H9 (cell line): ENCODE measurements around the gene DIS3L2. TPM values are rescaled to one million over a fixed set of nuclear protein-coding genes. Genes with fewer than 3 reads are reported as not detected.
"Not testable (repeated sequence)": the region's sequence is repeated elsewhere in the genome, so short reads cannot be mapped to it uniquely, and the experiment has no call there.

ENCODE experiments used
- DNase-seq: peaks from one replicate; pipeline ENCODE4 v3.0.0-alpha.2; 2017
- H2AFZ ChIP-seq: one replicate; pipeline ENCODE4 v1.6.1; 2013; ENCODE audit warnings: mild to moderate bottlenecking, low read length, control low read depth, moderate library complexity
- H2AK5ac ChIP-seq: 2 replicates; pipeline ENCODE4 v1.6.1; 2013; ENCODE audit warnings: low read length, control low read depth, mixed read lengths; ENCODE audit not compliant: insufficient read length
- H2BK120ac ChIP-seq: one replicate; pipeline ENCODE4 v1.6.1; 2013; ENCODE audit warnings: low read depth, mild to moderate bottlenecking, low read length, control low read depth, inconsistent platforms; ENCODE audit not compliant: poor library complexity, severe bottlenecking
- H2BK12ac ChIP-seq: 2 replicates; pipeline ENCODE4 v1.6.1; 2013; ENCODE audit warnings: low read length, control low read depth, mixed read lengths, low read depth; ENCODE audit not compliant: insufficient read length
- H2BK15ac ChIP-seq: 2 replicates; pipeline ENCODE4 v1.6.1; 2013; ENCODE audit warnings: low read depth, low read length, control low read depth
- H2BK20ac ChIP-seq: one replicate; pipeline ENCODE4 v1.6.1; 2013; ENCODE audit warnings: low read depth, mild to moderate bottlenecking, low read length, control low read depth, inconsistent platforms; ENCODE audit not compliant: poor library complexity, severe bottlenecking
- H2BK5ac ChIP-seq: 2 replicates; pipeline ENCODE4 v1.6.1; 2013; ENCODE audit warnings: low read length, control low read depth, mixed read lengths; ENCODE audit not compliant: insufficient read length
- H3K14ac ChIP-seq: 2 replicates; pipeline ENCODE4 v1.6.1; 2013; ENCODE audit warnings: low read length, control low read depth; ENCODE audit not compliant: insufficient read depth
- H3K18ac ChIP-seq: 2 replicates; pipeline ENCODE4 v1.6.1; 2013; ENCODE audit warnings: low read depth, mild to moderate bottlenecking, mixed read lengths, low read length, control low read depth; ENCODE audit not compliant: insufficient read length
- H3K23ac ChIP-seq: 2 replicates; pipeline ENCODE4 v1.6.1; 2013; ENCODE audit warnings: low read length, control low read depth, mixed read lengths, low read depth; ENCODE audit not compliant: insufficient read length
- H3K23me2 ChIP-seq: 2 replicates; pipeline ENCODE4 v1.6.1; 2013; ENCODE audit warnings: low read depth, mild to moderate bottlenecking, mixed read lengths, low read length, control low read depth; ENCODE audit not compliant: insufficient read length, poor library complexity, severe bottlenecking
- H3K27ac ChIP-seq: 2 replicates; pipeline ENCODE4 v1.5.1; 2013; ENCODE audit warnings: low read length, control low read depth, mixed read lengths, low read depth; ENCODE audit not compliant: insufficient read length
- H3K27me3 ChIP-seq: 2 replicates; pipeline ENCODE4 v1.6.1; 2013; ENCODE audit warnings: low read length, control low read depth, inconsistent platforms; ENCODE audit not compliant: insufficient read depth
- H3K4ac ChIP-seq: 2 replicates; pipeline ENCODE4 v1.6.1; 2013; ENCODE audit warnings: low read depth, mild to moderate bottlenecking, control low read depth, inconsistent platforms, low read length, moderate library complexity
- H3K4me1 ChIP-seq: 2 replicates; pipeline ENCODE4 v1.6.1; 2013; ENCODE audit warnings: low read length, control low read depth, inconsistent platforms; ENCODE audit not compliant: insufficient read depth
- H3K4me2 ChIP-seq: 2 replicates; pipeline ENCODE4 v1.6.1; 2013; ENCODE audit warnings: low read length, control low read depth, mixed read lengths; ENCODE audit not compliant: insufficient read length, insufficient read depth
- H3K56ac ChIP-seq: 2 replicates; pipeline ENCODE4 v1.6.1; 2013; ENCODE audit warnings: low read depth, mild to moderate bottlenecking, mixed read lengths, low read length, control low read depth; ENCODE audit not compliant: insufficient read length
- H3K79me1 ChIP-seq: 2 replicates; pipeline ENCODE4 v1.6.1; 2013; ENCODE audit warnings: low read depth, mild to moderate bottlenecking, moderate library complexity, low read length, control low read depth, inconsistent platforms; ENCODE audit not compliant: insufficient read depth, poor library complexity, severe bottlenecking
- H3K79me2 ChIP-seq: 2 replicates; pipeline ENCODE4 v1.6.1; 2013; ENCODE audit warnings: low read length, control low read depth, inconsistent platforms; ENCODE audit not compliant: insufficient read depth
- H3K9ac ChIP-seq: 2 replicates; pipeline ENCODE4 v1.6.1; 2013; ENCODE audit warnings: low read length, control low read depth, mixed read lengths; ENCODE audit not compliant: insufficient read length; ENCODE audit errors: extremely low read depth
- H3K9me3 ChIP-seq: one replicate; pipeline ENCODE4 v1.6.1; 2013; ENCODE audit warnings: low read depth, low read length, inconsistent platforms; ENCODE audit not compliant: control insufficient read depth
- H3T11ph ChIP-seq: one replicate; pipeline ENCODE4 v1.6.1; 2013; ENCODE audit warnings: mild to moderate bottlenecking, low read length, control low read depth, inconsistent platforms
- H4K20me1 ChIP-seq: one replicate; pipeline ENCODE4 v1.6.1; 2013; ENCODE audit not compliant: control insufficient read depth, insufficient read length, insufficient read depth
- H4K5ac ChIP-seq: 2 replicates; pipeline ENCODE4 v1.6.1; 2013; ENCODE audit warnings: low read depth, mild to moderate bottlenecking, mixed read lengths, low read length, control low read depth; ENCODE audit not compliant: insufficient read length
- H4K8ac ChIP-seq: replicated peaks from 2 replicates; pipeline ENCODE4 v1.6.1; 2013; ENCODE audit warnings: low read length, control low read depth, mixed read lengths, low read depth; ENCODE audit not compliant: insufficient read length
- H4K91ac ChIP-seq: 2 replicates; pipeline ENCODE4 v1.6.1; 2013; ENCODE audit warnings: low read depth, mild to moderate bottlenecking, moderate library complexity, mixed read lengths, low read length, control low read depth; ENCODE audit not compliant: insufficient read length
- H3K27ac Mint-ChIP-seq, 3 experiments: 2 replicates in 2 of 3; 3 replicates in 1 of 3; pipeline ENCODE4 v1.8.0; 2020 to 2021; ENCODE audit warnings: mixed read lengths in 3 of 3, mild to moderate bottlenecking in 1 of 3, moderate library complexity in 1 of 3
- H3K27me3 Mint-ChIP-seq: 2 replicates; pipeline ENCODE4 v1.8.0; 2021; ENCODE audit warnings: low read depth, mild to moderate bottlenecking, moderate library complexity, mixed read lengths
- H3K36me3 Mint-ChIP-seq, 3 experiments: 2 replicates in 2 of 3; 3 replicates in 1 of 3; pipeline ENCODE4 v1.8.0; 2020 to 2021; ENCODE audit warnings: low read depth in 3 of 3, mixed read lengths in 3 of 3; ENCODE audit not compliant: insufficient read depth in 1 of 3
- H3K4me1 Mint-ChIP-seq, 2 experiments: 2 replicates each; pipeline ENCODE4 v1.8.0; 2020; ENCODE audit warnings: mixed read lengths in 2 of 2
- H3K4me3 Mint-ChIP-seq, 2 experiments: 2 replicates in 1 of 2; 3 replicates in 1 of 2; pipeline ENCODE4 v1.8.0; 2020 to 2021; ENCODE audit warnings: mild to moderate bottlenecking in 2 of 2, mixed read lengths in 2 of 2, moderate library complexity in 1 of 2
- H3K9me3 Mint-ChIP-seq, 2 experiments: 2 replicates in 1 of 2; 3 replicates in 1 of 2; pipeline ENCODE4 v1.8.0; 2020; ENCODE audit warnings: mild to moderate bottlenecking in 2 of 2, mixed read lengths in 2 of 2, moderate library complexity in 1 of 2
- CTCF ChIP-seq: fragments of 200-600 bp; sonication (generic); conservative IDR thresholded peaks from 3 replicates; pipeline ENCODE4 v1.8.0; 2021; ENCODE audit warnings: antibody characterized with exemption, mild to moderate bottlenecking
- WGBS: extraction: QIAGEN DNeasy Blood & Tissue Kit; methylation state at CpG from one replicate; pipeline ENCODE4 v1.1.7; 2013; ENCODE audit warnings: missing lambda C conversion rate, low lambda C conversion rate, mixed read lengths; ENCODE audit not compliant: insufficient read length; ENCODE audit errors: extremely low coverage; 5-methylcytosine and 5-hydroxymethylcytosine counted together
- total RNA-seq: library from RNA; stranded (reverse); gene quantifications from 2 replicates; pipeline ENCODE4 v1.2.1, GENCODE V29; 2021

Gene DIS3L2
- total RNA-seq, 1 experiment from 2014 or later, result 28.1 TPM

GRCh38 chr2:232365621-232366321 lies 404.3 kb downstream of the DIS3L2 start:
- no peak overlapping the region for H2BK5ac ChIP-seq
- H3K56ac ChIP-seq, result no peak overlapping the region
- H3K4ac ChIP-seq, result no peak overlapping the region
- H3K23me2 ChIP-seq, result no peaks in the 10 kb centered on the region
- no CpG with 5 or more reads among the region's 20 CpGs for WGBS
- H2BK15ac ChIP-seq, result no peak overlapping the region
- peak; percentile 67 for TF ChIP-seq CTCF
- no peak overlapping the region for H3K18ac ChIP-seq
- no peak overlapping the region for H4K91ac ChIP-seq
- no peaks in the 10 kb centered on the region for H4K20me1 ChIP-seq
- no peak overlapping the region for H3K27ac ChIP-seq
- H3K4me1 ChIP-seq, result peaks cover 3% of the 10 kb centered on the region; the same call in 1 of the 2 replicates
- no peaks in the 10 kb centered on the region for H3K79me1 ChIP-seq
- H3K9me3 ChIP-seq, result no peaks in the 10 kb centered on the region
- Mint-ChIP-seq H3K4me3 (no peak overlapping the region), H3K27ac (no peak overlapping the region), H3K36me3 (peaks cover 2 to 6% (median 2%) of the 10 kb centered on the region in 3 experiments; a peak in 5 of 7 replicates), H3K9me3 (peaks cover 0 to 5% of the 10 kb centered on the region in 2 experiments; a peak in 1 of 5 replicates), H3K27me3 (peaks cover 4% of the 10 kb centered on the region), H3K4me1 (peaks cover 19 to 43% of the 10 kb centered on the region in 2 experiments)
- no peaks in the 10 kb centered on the region for H3K79me2 ChIP-seq
- no peak overlapping the region for H3K4me2 ChIP-seq
- H2BK120ac ChIP-seq, result no peak overlapping the region
- H2AFZ ChIP-seq, result no peak overlapping the region
- no peak overlapping the region for H2BK20ac ChIP-seq
- peak; percentile 84 for DNase-seq
- H4K8ac ChIP-seq, result no peak overlapping the region
- no peaks in the 10 kb centered on the region for H3K27me3 ChIP-seq
- H2AK5ac ChIP-seq, result no peak overlapping the region
- H2BK12ac ChIP-seq, result no peak overlapping the region
- H4K5ac ChIP-seq, result no peak overlapping the region
- no peak overlapping the region for H3K9ac ChIP-seq
- no peak overlapping the region for H3K23ac ChIP-seq
- no peak overlapping the region for H3T11ph ChIP-seq
- no peak overlapping the region for H3K14ac ChIP-seq

GRCh38 chr2:232366461-232366860 lies 404.9 kb downstream of the DIS3L2 start:
- H3K9me3 ChIP-seq, H2AFZ ChIP-seq, H3T11ph ChIP-seq, H3K56ac ChIP-seq, H3K79me2 ChIP-seq, H2BK120ac ChIP-seq, H2BK15ac ChIP-seq, H3K4ac ChIP-seq, H3K4me3 Mint-ChIP-seq, H3K27me3 Mint-ChIP-seq, H3K27ac Mint-ChIP-seq, H3K9ac ChIP-seq, H2AK5ac ChIP-seq, H3K4me1 ChIP-seq, H3K18ac ChIP-seq, H3K4me2 ChIP-seq, H2BK20ac ChIP-seq, H3K36me3 Mint-ChIP-seq, H3K79me1 ChIP-seq, H4K20me1 ChIP-seq, H4K8ac ChIP-seq, H2BK12ac ChIP-seq, H4K91ac ChIP-seq, H3K27me3 ChIP-seq, H3K23me2 ChIP-seq, H4K5ac ChIP-seq, H2BK5ac ChIP-seq, H3K27ac ChIP-seq, H3K14ac ChIP-seq, H3K23ac ChIP-seq, H3K9me3 Mint-ChIP-seq: not testable (repeated sequence)
- DNase-seq, result peak; percentile 23
- peaks cover 19 to 43% of the 10 kb centered on the region in 2 experiments for H3K4me1 Mint-ChIP-seq
- no CpG with 5 or more reads among the region's 23 CpGs for WGBS
